Lower leg skin (tissue), 3 donors: ENCODE data around the gene TANC1.

Source experiments
- POLR2A ChIP-seq, 2 donors: fragments of 450-650 bp; IDR thresholded peaks; one replicate each; pipeline ENCODE4 v1.6.1; 2016 to 2017; ENCODE audit warnings: antibody characterized with exemption in 2 of 2, mild to moderate bottlenecking in 1 of 2, moderate library complexity in 1 of 2
- TF ChIP-seq, protein P1 (sequence below), 3 donors: fragments of 450-650 bp; IDR thresholded peaks; one replicate each; pipeline ENCODE4 v1.5.1; 2016; ENCODE audit warnings: antibody characterized with exemption in 3 of 3, mild to moderate bottlenecking in 3 of 3, moderate library complexity in 2 of 3

DNA sequence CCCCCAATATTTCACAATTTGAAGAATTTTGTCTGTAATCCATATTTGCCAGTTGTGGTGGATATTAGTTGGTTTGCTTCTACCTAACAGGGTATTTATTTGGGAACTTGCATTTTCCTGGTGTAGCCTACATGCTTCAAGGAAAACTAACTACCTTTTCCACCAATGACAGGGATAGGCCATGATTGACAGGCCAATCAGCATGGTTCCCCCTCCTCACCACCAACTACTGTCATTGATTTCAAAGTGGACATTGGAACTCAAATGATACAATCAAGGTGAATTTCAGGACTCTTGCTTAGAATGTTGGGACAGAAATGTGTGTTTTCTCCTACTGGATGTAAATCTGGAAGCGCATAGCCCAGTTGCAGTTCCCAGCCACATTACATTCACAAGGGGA is 10.1 kb upstream of the TANC1 start:
- TF ChIP-seq, protein P1, sequence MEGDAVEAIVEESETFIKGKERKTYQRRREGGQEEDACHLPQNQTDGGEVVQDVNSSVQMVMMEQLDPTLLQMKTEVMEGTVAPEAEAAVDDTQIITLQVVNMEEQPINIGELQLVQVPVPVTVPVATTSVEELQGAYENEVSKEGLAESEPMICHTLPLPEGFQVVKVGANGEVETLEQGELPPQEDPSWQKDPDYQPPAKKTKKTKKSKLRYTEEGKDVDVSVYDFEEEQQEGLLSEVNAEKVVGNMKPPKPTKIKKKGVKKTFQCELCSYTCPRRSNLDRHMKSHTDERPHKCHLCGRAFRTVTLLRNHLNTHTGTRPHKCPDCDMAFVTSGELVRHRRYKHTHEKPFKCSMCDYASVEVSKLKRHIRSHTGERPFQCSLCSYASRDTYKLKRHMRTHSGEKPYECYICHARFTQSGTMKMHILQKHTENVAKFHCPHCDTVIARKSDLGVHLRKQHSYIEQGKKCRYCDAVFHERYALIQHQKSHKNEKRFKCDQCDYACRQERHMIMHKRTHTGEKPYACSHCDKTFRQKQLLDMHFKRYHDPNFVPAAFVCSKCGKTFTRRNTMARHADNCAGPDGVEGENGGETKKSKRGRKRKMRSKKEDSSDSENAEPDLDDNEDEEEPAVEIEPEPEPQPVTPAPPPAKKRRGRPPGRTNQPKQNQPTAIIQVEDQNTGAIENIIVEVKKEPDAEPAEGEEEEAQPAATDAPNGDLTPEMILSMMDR (IDR thresholded peaks at IDR 0.05), result no peak
- no peak for TF ChIP-seq POLR2A (IDR thresholded peaks at IDR 0.05)
